ENCODE results near the gene CPVL.

Gene CPVL

DNA sequence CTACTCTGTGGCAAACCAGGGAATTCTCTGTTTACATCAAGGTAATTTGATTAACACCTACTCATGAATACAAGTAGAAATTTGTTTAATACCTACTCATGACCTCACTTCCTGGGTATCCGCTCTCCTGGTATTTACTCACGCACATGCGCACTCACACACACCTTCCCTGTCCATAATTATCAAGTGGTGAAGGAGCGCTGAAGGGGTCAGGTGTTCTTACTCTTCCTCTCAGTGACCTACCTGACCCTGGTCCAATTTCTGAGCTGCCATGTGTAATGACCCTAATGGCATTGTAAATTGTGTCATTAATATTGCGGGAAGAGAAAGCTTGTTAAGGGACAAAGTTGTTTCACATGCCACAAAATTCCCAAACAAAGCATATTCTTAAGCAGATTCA lies 146.9 kb downstream of the CPVL start:
- DNase-seq = no peak

DNA sequence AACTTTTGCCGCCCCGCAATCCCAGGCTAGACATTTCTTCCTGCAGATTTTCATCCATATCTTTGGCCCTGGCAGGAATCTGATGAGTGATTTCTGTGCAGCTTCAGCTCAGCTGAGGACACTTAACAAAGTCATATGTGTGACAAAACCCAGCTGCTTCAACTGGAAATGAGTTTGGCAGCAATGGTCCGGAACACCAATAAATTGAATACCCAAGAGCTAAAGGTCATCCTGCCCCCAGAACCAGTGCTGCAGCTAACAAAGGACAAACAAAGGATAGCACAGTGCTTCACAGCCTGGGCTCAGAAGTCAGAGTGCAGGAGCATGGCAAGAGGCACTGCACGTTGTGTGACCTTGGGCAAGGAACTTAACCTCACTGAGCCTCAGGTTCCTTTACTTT lies 148.2 kb downstream of the CPVL start:
- no peak for DNase-seq

DNA sequence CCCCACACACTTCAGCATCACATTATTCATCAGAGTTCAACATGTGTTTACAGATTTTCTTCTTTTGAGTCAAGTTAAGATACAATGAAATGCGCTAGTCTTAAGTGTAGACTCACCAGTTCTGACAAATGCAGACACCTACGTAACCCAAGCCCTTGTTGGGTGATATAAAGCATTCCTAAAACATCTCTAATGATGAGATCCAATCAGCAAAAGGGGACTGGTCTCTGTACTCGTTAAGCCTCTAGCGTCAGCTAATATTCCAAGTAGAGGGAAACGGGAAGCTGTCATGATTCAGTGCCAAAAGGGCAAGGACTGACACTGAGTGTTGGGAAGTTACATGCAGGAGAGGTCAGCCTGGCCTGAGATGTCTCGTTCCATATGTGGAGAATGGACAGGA lies 149.5 kb downstream of the CPVL start:
- DNase-seq = no peak

DNA sequence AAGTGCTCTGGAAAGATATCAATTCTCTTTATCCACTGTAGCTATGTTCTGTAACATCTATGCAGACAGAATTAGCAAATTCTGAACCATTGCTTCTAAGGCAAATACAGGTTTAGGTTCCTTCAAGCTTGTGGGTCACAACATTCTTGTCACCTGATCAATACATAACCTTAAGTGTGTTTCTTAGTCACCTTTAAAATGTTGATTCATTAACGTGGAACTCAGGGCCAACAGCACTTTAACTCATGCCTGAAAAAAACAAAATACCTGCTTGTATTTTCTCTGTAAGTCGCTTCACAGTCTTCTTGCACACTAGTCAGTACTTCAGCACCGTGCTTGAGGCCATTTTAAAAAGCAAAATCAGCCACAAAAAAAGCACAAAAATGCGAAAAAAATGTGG lies 153.0 kb downstream of the CPVL start:
- DNase-seq = no peak

DNA sequence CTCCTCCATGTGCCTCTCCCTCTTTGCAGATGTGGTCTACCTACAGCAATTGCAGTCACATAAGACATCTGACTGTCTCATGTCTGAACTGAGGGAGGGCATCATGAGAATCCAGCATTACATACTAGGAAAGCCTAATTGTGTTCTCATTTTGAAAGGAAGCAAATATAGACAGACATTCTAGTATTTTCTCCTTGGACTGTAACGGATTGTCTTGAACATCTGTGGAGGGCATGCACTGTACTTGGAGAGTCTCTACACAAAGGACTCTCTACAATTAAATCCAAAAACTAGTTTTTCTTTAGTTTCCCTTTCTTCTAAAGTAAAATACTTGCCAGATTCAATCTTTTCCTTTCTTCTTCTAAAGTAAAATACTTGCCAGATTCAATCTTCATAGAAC lies 153.5 kb downstream of the CPVL start:
- DNase-seq = no peak

DNA sequence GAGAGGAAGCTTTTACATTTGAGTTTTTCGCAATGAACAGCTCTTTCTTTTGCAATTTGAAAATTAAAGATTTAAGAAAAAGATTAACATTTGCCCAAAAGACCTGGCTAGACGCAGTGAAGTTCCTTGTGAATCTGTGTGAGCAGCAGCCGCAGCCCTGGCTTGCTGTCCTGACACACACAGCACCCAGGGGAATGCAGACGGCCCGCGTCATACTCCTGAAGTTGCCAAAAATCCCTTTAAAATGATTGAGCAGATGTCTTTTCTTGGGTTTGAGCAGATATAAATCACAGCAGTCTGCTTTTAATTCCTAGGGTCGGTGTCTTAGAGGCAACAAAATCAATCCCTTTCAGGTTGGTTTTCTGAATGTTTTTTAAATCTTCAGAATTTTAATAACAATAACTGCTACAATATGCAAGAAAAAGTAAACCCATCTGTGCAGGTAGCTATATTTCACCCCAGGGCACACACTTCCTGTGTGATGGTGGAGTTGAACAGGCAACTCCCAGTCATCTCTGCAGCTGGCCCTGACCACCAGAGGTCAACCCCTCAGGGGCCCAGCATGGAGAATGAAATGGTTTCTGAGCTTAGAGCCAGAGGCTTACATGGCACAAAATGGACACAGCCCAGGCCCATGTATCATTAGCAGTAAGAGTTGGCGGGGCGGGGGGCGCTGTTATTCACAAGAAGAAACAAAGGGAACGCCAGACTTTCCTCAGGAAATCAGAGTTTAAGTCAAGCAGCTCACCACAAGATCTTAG lies 156.0 kb downstream of the CPVL start:
- no peak for DNase-seq

DNA sequence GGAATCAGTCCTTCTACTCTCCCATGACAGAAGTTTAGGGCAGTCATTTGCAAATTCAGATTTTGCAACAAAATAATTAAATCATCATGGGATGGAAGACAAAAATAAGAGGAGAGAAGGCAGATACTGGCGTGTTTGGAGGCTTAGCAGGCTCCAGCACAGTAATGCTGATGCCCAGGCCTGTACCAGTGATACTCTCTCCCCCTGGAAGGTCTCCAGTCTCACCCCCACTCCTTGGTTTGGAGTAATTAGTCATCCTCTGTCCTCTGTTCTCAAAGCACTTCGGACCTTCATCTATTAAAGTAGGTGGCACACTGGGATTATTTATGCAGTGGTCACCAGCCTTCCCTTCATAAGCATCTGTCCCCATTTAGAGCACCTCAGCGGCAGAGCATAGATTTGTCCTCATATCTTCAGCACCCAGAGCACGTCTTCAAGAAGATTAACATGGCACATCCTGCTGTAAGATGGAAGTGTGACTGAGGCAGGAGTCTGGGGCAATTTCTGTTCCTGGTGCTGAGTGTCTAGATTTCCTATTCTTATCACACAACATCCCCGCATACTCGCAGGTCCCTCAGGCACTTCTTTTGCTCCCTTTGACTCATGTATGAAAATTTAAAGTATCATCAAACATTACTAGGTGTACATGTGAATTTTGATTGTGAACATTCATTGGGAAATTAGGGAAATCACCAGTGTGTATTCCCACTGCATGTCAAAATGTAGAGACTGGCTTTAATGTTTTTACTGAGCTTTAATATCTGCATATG lies 156.9 kb downstream of the CPVL start:
- no peak for DNase-seq

DNA sequence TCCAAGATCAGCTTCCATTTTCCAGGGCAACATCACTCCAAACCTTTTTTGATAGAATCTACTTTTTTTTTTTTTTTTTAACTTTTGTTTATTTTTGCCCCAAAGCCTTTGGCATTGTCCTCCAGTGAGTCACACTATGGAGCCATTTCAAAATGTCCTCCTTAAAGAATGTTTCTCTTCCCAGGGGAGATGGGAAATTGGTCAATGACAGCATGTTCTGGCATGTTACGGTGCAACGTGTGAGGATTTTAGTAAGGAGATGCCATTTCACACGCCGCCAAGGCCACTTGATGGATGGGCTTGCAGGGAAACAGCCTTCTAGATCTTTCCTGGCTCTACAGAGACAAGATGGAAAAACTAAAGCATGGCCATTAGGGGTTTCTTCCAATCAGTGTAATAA lies 157.5 kb downstream of the CPVL start:
- DNase-seq = no peak

DNA sequence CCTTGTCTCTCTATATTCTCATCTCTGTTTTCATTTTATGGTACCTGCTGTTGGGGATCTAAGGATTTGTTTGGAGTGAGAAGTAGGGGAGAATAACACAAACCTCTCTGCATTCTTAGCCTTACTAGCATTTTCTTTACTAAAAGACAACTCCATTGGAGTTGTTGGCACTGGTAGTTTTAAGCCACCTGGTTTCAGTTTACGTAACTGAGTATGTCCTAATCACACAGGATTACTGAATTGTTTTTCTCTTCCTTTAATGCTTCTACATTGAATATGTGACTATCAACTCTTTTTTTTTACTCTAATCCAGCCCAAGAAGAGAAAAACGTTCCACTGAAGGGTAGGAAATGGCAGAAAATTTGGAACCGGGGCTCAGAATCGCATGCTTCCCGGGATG lies 158.2 kb downstream of the CPVL start:
- no peak for DNase-seq

DNA sequence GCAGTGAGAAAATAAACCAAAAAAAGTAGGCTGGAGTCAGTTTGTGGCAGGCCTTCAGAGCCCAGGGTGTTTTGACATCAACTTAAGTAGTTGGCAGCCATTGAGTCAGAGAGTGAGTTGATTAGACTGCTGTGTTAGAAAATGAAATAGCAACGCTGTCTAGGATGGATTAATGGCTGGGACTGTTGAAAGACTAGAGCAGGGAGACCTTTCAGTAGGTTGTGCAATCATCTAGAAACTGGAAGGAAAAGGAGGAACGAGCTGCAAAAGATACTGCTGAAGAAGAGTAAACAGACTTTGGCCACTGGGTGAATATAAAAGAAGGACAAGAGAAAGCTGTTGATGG lies 159.6 kb downstream of the CPVL start:
- no peak for DNase-seq

DNA sequence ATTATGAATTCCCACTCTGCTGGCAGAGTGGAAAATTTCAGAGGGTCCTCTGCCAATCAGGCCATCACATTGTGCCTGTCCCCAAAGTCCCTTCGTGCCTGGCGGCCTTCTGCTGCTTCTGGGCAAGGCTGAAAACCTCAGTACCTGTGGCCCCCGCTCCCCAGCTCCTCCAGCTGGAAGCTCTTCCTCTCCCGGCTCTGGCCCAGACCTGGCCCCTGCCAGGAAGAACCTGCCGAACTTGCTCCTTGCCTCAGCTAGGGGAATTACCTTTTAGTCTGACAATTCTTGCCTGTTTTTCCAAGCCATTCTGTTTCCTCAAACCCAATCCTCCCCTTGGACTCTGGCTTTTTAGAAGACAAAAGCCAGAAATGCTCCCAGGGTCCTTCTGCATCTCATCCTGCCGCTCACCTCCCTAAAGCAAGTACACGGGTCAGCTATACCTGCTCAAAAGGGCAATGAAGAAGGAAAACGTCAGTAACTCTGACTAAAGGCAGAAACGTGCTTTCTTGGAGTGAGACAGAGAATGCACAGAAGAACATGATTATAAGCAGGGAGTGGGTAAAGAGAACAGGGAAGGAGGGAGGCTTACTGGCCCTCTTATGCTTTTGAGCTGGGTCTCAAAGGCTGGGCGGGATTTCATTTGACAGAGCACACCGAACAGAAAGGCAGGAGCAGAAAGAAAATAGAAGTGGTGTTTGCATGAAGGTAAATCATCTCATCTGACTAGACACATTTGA lies 160.1 kb downstream of the CPVL start:
- DNase-seq = no peak

DNA sequence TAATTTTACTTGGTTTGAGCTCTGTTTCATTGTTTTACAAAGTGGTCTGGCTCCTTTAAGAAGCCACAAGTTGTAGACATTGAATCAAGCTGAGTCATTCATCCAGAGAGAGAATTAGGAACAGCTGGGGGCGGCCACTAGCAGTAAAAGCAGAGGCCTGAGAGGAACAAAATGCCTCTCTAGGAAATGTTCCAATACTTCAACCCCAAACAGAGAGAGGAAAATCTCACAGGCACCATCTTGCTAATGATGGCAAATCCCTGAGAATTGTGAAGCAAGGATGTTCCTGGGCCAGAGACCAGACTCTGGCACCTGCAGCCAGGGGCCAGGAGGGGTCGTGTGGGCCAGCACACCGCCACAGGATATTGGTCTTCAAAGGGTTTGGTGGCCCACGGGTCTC lies 161.7 kb downstream of the CPVL start:
- no peak for DNase-seq

DNA sequence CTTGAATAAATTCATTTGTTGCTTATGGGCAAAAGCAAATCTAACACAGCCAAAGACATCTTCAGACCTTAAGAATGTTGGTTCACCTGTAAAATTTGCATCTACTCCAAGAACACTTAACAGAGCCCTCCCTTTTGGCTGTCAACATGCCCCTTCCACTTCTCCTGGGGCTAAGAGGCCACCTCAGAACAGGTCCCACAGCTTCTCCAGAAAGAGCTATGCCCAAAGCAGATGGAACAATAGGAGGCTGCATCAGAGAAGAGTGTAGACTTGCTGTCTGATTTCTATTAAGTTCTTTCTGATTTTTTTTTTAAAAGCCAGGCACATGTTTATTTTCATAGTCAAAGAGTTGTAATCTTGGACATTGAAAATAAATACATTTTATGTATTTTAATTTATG lies 162.1 kb downstream of the CPVL start:
- DNase-seq = no peak

DNA sequence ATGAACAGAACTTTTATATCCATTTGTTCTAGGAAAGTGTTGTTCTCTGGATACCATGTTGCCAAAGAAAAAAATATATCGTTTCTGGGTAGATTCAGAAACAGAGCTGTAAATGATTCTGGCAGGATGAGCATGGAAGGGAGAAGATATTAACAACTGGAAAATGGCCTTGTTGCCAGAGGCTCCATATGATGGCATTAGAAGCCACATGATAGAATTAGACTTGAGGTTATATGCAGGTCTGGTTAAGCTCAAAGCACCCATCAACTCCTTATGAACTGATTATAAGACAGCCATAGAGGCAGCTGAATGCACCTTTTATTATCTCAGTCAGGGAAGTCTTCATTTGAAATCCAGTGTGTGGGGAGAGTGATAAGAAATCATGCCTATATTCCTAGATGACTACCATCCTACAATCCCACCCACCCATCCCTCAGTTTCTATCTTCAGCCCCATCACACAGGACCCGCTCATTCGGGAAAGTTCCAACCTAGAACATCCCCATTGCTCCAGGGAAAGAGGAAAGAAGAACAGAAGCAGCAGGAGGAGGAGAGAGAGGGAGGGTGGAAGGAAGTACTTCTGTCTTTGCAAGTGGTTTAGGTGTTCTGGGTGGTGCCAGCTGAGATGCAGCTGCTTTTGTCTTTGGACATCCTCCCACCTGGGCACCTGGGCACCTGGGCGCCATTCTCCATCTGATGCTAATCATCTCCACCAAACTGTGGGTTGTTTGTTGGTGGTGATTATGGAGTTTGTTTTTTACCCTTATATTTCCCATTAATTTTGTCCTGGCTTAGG lies 162.7 kb downstream of the CPVL start:
- DNase-seq = no peak

DNA sequence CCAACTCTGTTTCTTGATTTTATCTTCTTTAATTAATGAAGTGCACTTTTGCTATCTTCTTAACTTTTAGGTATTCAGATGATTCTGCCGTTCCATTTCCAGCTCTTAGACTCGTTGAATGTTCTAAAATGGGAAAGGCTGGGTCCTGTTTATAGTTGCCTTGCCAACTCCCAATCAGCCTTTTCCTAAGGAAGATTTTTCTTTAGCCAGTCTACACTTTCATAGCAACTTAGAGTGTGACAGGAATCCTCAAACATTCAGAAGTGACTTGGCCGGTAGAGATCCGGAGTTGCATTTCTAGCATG lies 165.2 kb downstream of the CPVL start:
- DNase-seq = no peak

DNA sequence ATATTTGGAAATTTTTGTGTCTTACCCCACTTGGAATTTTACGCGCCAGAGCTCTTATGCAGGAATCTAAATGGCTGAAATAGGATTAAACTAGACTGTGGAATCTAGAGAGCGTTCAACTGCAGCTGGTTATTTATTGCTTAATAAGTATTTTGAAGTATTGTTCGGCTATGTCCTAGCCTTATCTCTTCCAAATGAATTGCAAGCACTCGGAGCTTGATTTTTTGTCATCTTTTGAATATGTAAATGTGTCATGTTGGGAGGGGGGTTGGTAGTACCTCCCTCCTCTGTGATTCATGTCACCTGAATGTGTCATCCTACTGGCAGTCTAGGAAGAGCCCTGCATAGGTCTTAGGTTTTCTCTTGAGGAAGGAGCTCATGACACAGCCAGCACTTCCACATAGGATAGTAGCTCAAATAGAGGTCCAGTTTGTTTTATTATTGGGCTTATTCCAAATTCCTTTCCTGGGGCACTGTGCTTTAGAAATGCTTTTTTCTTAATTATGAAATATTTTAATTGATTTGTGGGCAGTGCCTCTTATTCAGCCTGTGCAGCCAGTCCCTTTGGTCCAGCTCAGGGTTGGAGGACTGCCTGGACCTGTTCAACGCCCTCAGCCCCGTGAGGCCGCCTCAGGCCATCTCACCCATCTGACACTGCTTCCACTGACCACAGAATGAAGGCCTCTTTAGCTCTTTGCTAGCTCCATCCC lies 165.7 kb downstream of the CPVL start:
- DNase-seq = no peak

DNA sequence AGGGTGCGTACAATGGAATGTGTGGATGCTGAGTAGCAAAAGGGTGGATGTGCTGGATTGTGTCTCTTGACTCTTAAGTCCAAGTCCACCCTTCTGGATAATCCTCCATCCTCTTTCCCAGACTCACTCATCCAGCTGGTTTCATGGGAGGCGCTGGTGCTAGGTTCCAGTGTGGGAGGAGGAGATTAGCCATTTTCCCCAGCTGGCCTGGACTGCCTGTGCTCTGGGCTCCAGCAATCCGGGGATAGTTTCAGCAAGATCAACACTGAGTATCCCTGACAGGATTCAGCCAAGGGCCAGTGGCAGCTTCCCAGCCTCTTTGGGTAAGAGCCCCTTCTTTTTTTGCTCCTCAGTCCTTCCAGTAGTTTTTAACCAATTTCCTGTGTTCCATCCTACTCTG lies 166.6 kb downstream of the CPVL start:
- DNase-seq = no peak

DNA sequence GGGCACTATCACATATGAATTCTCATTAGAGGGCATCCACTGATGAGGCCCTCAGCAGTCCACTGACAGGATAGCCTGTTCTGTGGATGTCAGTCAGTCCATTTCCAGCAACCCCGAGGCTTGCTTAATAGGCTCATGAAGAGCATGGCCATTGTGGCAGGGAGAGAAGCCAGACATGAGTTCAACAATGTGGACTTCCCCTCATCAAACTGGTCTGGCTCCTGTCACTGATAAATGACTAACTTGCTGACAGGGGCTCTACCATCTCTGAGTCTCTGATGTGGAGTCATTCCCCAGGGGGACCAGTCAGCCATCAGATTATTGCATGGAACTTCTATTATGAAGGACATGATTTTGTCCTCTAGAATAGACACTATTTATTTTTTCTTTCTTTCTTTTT lies 168.5 kb downstream of the CPVL start:
- no peak for DNase-seq

DNA sequence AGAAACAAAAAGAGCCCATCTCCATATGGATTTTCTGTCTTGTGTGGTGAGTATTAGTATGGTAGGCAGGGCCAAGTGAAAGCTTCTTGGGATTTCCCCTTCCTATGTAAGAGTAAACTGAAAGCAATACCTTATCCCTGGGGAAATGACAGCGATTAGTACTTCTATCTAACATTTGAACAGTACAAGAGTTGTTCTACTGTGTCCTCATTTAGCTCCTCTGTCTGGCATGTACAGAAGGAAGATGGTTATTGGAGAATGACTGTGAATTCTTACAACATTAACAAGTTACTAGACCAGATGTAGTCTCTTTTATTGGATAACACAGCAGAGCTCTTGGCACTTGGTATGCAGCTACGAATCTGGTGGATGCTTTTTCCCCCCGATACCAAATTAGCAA lies 170.3 kb downstream of the CPVL start:
- no peak for DNase-seq

DNA sequence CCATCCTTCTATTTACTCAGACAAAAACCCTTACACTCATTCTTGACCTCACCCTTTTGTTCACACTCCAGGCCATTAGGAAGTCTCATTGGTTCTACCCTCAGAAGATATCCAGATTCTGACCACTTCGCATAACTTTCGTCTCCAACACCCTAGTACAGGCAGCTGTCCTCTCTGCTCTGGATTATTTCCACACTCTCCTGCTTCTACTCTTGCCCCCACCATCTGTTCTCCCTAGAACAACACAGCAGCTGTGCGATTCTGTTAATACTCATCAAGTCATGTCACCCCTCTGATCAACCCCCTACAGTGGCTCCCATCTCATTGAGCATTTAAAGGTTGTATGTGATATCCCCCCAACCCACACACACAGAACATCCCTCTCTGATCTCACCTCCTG lies 172.7 kb downstream of the CPVL start:
- no peak for DNase-seq

DNA sequence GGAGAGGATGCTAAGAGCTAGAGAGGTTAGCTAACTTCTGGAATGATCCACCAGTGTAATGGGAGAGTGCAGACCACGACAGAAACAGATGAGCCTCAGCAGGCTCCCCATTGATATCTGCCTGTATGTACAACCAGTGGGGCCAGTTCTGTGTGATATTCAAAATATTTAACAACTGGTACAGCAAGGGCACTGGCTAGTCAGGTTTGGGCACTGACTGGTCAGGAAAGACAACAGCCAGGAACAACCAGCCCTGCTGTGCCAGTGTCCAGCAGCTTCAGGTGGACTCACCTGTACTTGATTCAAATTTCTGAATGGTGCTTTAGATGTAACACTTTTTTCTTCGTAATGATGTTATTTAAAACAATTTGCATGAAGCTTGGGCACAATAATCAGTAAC lies 182.3 kb downstream of the CPVL start:
- no peak for DNase-seq

DNA sequence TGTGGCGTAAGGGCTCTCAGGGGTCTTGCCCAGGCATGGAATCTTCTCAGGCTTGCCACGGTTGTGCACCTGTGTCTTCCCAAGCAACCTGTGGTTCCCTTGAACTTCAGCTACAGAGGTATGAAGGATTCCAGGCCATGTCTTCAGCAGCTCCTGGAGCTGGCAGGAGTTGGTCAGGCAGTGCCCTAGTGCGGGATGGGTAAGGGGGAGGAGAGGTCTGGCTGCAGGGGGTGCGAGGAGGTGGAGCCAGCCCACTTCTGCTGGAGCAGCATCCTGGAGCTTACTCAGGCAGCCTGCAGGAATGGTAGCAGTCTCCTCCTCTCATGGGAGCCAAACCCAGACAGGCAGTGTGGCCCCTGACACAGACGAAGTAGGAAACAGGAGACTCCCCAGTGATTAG lies 184.4 kb downstream of the CPVL start:
- DNase-seq = no peak

Data from effector CD8-positive, alpha-beta T cell (primary cell).